ENCODE data around the gene TRUB1. TPM values are rescaled to one million over a fixed set of nuclear protein-coding genes. Genes with fewer than 3 reads are reported as not detected.

The TRUB1 gene
- total RNA-seq, 1 donor from 2014 or later: 28.6 TPM

Other genes starting within 250 kb of the TRUB1 start
- gene FHIP2A, start 116.4 kb upstream of the TRUB1 start, total RNA-seq: 34.9 and 44.5 TPM in 2 replicates
- gene ATRNL1, start 155.2 kb downstream of the TRUB1 start, total RNA-seq: 0.17 and 1.5 TPM in 2 replicates